Endodermal cell (in vitro differentiated cells): ENCODE measurements around the gene HSPB7. TPM values are rescaled to one million over a fixed set of nuclear protein-coding genes. Genes with fewer than 3 reads are reported as not detected.
A peak's percentile ranks its signal among the peaks of the same experiment; 100 is the strongest.
"Not testable (repeated sequence)": the region's sequence is repeated elsewhere in the genome, so short reads cannot be mapped to it uniquely, and the experiment has no call there.

Experiments
- DNase-seq: peaks from one replicate; pipeline ENCODE4 v3.0.0-alpha.2; 2017
- H3K27ac ChIP-seq: 2 replicates; pipeline ENCODE4 v1.5.1; 2013; ENCODE audit warnings: mild to moderate bottlenecking, low read depth, low read length, moderate library complexity
- H3K27me3 ChIP-seq: 2 replicates; pipeline ENCODE4 v1.6.1; 2013; ENCODE audit warnings: mild to moderate bottlenecking, low read length, moderate library complexity; ENCODE audit not compliant: insufficient read depth, control insufficient read depth, poor library complexity, severe bottlenecking
- H3K36me3 ChIP-seq: 2 replicates; pipeline ENCODE4 v1.7.0; 2013; ENCODE audit warnings: mild to moderate bottlenecking, low read length, moderate library complexity; ENCODE audit not compliant: control insufficient read depth, insufficient read depth
- H3K4me1 ChIP-seq: one replicate; pipeline ENCODE4 v1.7.0; 2013; ENCODE audit warnings: low read length; ENCODE audit not compliant: control insufficient read depth, insufficient read depth
- H3K4me3 ChIP-seq: 2 replicates; pipeline ENCODE4 v1.5.1; 2013; ENCODE audit warnings: mild to moderate bottlenecking, low read length, moderate library complexity
- H3K9ac ChIP-seq: 2 replicates; pipeline ENCODE4 v1.6.1; 2013; ENCODE audit warnings: mild to moderate bottlenecking, low read length, moderate library complexity; ENCODE audit not compliant: poor library complexity, severe bottlenecking; ENCODE audit errors: extremely low read depth
- H3K9me3 ChIP-seq: 2 replicates; pipeline ENCODE4 v1.6.1; 2013; ENCODE audit warnings: mild to moderate bottlenecking, low read length, moderate library complexity; ENCODE audit not compliant: control insufficient read depth
- H3K27ac Mint-ChIP-seq: 2 replicates; pipeline ENCODE4 v1.8.0; 2020; ENCODE audit warnings: mixed read lengths
- H3K27me3 Mint-ChIP-seq: 2 replicates; pipeline ENCODE4 v1.8.0; 2021; ENCODE audit warnings: mild to moderate bottlenecking, mixed read lengths; ENCODE audit not compliant: insufficient read depth
- H3K36me3 Mint-ChIP-seq: 2 replicates; pipeline ENCODE4 v1.8.0; 2020; ENCODE audit warnings: low read depth, mixed read lengths
- H3K4me1 Mint-ChIP-seq: 2 replicates; pipeline ENCODE4 v1.8.0; 2020; ENCODE audit warnings: mixed read lengths
- H3K4me3 Mint-ChIP-seq: 2 replicates; pipeline ENCODE4 v1.8.0; 2020; ENCODE audit warnings: mild to moderate bottlenecking, moderate library complexity, mixed read lengths
- H3K9me3 Mint-ChIP-seq: 2 replicates; pipeline ENCODE4 v1.8.0; 2020; ENCODE audit warnings: mild to moderate bottlenecking, mixed read lengths
- CTCF ChIP-seq: fragments of 200-600 bp; sonication (generic); conservative IDR thresholded peaks from 2 replicates; pipeline ENCODE4 v1.5.0; 2021; ENCODE audit warnings: antibody characterized with exemption, mild to moderate bottlenecking
- WGBS, 2 experiments: methylation state at CpG; one replicate each; pipeline versions ENCODE4 v1.1.5 to v1.1.7; 2013; ENCODE audit warnings: missing lambda C conversion rate in 2 of 2, mixed read lengths in 1 of 2; ENCODE audit not compliant: insufficient coverage in 1 of 2, insufficient read length in 1 of 2; 5-methylcytosine and 5-hydroxymethylcytosine counted together
- total RNA-seq, 2 donors: library from RNA; stranded (reverse); fragmentation: NEBNext Ultra II Directional in 1 of 2; extraction: Animal tissue kit (Norgen Biotek cat#: 25700) in 1 of 2; gene quantifications; 2 replicates in 1 of 2; 3 replicates in 1 of 2; pipeline ENCODE4 v1.2.1, GENCODE V29; 2021

HSPB7 gene
- total RNA-seq, 2 donors from 2014 or later, result 0.15 TPM; not detected in 1

GRCh38 chr1:16006552-16007485 is 11.0 kb downstream of the HSPB7 start:
- 77 to 79% methylated on average over 5 to 9 of the region's 9 CpGs for WGBS, 2 experiments
- no peak overlapping the region for H3K9ac ChIP-seq
- H3K9me3 Mint-ChIP-seq, result no peaks in the 10 kb centered on the region
- no peaks in the 10 kb centered on the region for H3K36me3 ChIP-seq
- no peaks in the 10 kb centered on the region for H3K36me3 Mint-ChIP-seq
- H3K4me1 Mint-ChIP-seq, result peaks cover 7% of the 10 kb centered on the region
- H3K4me3 Mint-ChIP-seq, result no peak overlapping the region
- DNase-seq, result no peak
- H3K27me3 ChIP-seq, result no peaks in the 10 kb centered on the region
- no peak overlapping the region for H3K27ac ChIP-seq
- TF ChIP-seq CTCF, result peak; percentile 21
- peaks cover 9% of the 10 kb centered on the region for H3K4me1 ChIP-seq
- H3K27ac Mint-ChIP-seq, result no peak overlapping the region
- H3K9me3 ChIP-seq, result no peaks in the 10 kb centered on the region
- H3K4me3 ChIP-seq, result no peak overlapping the region
- H3K27me3 Mint-ChIP-seq, result no peaks in the 10 kb centered on the region

- no peaks in the 10 kb centered on the region for H3K9me3 Mint-ChIP-seq
- H3K9ac ChIP-seq, result no peak overlapping the region
- H3K27me3 ChIP-seq, result no peaks in the 10 kb centered on the region
- H3K36me3 Mint-ChIP-seq, result no peaks in the 10 kb centered on the region
- WGBS, 2 experiments, result 88 to 91% methylated on average over 7 to 11 of the region's 11 CpGs
- no peak overlapping the region for H3K27ac Mint-ChIP-seq
- H3K4me3 ChIP-seq, result no peak overlapping the region
- H3K27ac ChIP-seq, result no peak overlapping the region
- H3K27me3 Mint-ChIP-seq, result no peaks in the 10 kb centered on the region
- H3K9me3 ChIP-seq, result no peaks in the 10 kb centered on the region
- peak; percentile 36 for DNase-seq
- peaks cover 7% of the 10 kb centered on the region for H3K4me1 Mint-ChIP-seq
- H3K4me1 ChIP-seq, result peaks cover 9% of the 10 kb centered on the region
- H3K36me3 ChIP-seq, result no peaks in the 10 kb centered on the region
- TF ChIP-seq CTCF, result no peak
- no peak overlapping the region for H3K4me3 Mint-ChIP-seq
These were observed 11.8 kb downstream of the HSPB7 start for GRCh38 chr1:16006010-16006409.

- Mint-ChIP-seq H3K4me3 (no peak overlapping the region), H3K9me3 (no peaks in the 10 kb centered on the region), H3K36me3 (no peaks in the 10 kb centered on the region), H3K27ac (no peak overlapping the region), H3K4me1 (peaks cover 7% of the 10 kb centered on the region), H3K27me3 (no peaks in the 10 kb centered on the region)
- Histone ChIP-seq H3K27ac (no peak overlapping the region), H3K4me1 (peaks cover 9% of the 10 kb centered on the region), H3K4me3 (no peak overlapping the region), H3K9me3 (no peaks in the 10 kb centered on the region), H3K9ac (no peak overlapping the region), H3K27me3 (no peaks in the 10 kb centered on the region), H3K36me3 (no peaks in the 10 kb centered on the region)
- 91 to 97% methylated on average over 5 of the region's 5 CpGs for WGBS, 2 experiments
- peak; percentile 24 for DNase-seq
- TF ChIP-seq CTCF, result no peak
These were observed 12.2 kb downstream of the HSPB7 start for GRCh38 chr1:16005597-16005996.

- not testable (repeated sequence) for H3K4me1 Mint-ChIP-seq, H3K27ac ChIP-seq, H3K27me3 ChIP-seq, H3K4me1 ChIP-seq, H3K4me3 ChIP-seq, H3K9ac ChIP-seq, DNase-seq, H3K36me3 ChIP-seq, H3K9me3 Mint-ChIP-seq, H3K27me3 Mint-ChIP-seq, H3K27ac Mint-ChIP-seq, H3K36me3 Mint-ChIP-seq, H3K4me3 Mint-ChIP-seq, H3K9me3 ChIP-seq
- WGBS, 2 experiments, result 93% methylated on average over 10 of the region's 10 CpGs
These were observed 16.6 kb downstream of the HSPB7 start for GRCh38 chr1:16001274-16001673.
